OCI-LY3 (cell line): Measurements from ENCODE around the gene HK2.

Source experiments
- H2AFZ ChIP-seq: fragments of 200-600, 300-600 bp; shearing (Covaris generic); 2 replicates; pipeline ENCODE4 v1.6.0; 2014; ENCODE audit warnings: antibody characterized with exemption, low read depth, low read length
- H3K27ac ChIP-seq: fragments of 200-600, 300-600 bp; sonication (generic); 2 replicates; pipeline ENCODE4 v1.5.1; 2014; ENCODE audit warnings: mild to moderate bottlenecking, low read length, moderate library complexity, mixed read lengths
- H3K27me3 ChIP-seq: fragments of 200-600, 300-600 bp; sonication (generic); 2 replicates; pipeline ENCODE4 v1.6.1; 2014; ENCODE audit warnings: low read depth, low read length, mixed read lengths
- H3K36me3 ChIP-seq: fragments of 200-600, 300-600 bp; sonication (generic); replicated peaks from 2 replicates; pipeline ENCODE3; 2014; ENCODE audit warnings: low read depth, low read length, mixed read lengths
- H3K4me1 ChIP-seq: fragments of 300-600, 200-600 bp; sonication (generic); 2 replicates; pipeline ENCODE4 v1.6.1; 2014; ENCODE audit warnings: low read length, mixed read lengths
- H3K4me2 ChIP-seq: fragments of 200-600, 300-600 bp; sonication (generic); 2 replicates; pipeline ENCODE4 v1.6.1; 2014; ENCODE audit warnings: low read length, mixed read lengths
- H3K4me3 ChIP-seq: fragments of 300-600, 200-600 bp; sonication (generic); 2 replicates; pipeline ENCODE4 v1.5.1; 2014; ENCODE audit warnings: antibody characterized with exemption, mild to moderate bottlenecking, low read length, moderate library complexity
- H3K79me2 ChIP-seq: fragments of 300-600, 200-600 bp; shearing (Covaris generic); 2 replicates; pipeline ENCODE4 v1.6.1; 2014; ENCODE audit warnings: mild to moderate bottlenecking, low read length, mixed read lengths
- H3K9ac ChIP-seq: fragments of 300-600, 200-600 bp; shearing (Covaris generic); 2 replicates; pipeline ENCODE4 v1.6.0; 2014; ENCODE audit warnings: mild to moderate bottlenecking, low read length, moderate library complexity
- H3K9me3 ChIP-seq: fragments of 200-600, 300-600 bp; shearing (Covaris generic); 2 replicates; pipeline ENCODE4 v1.6.1; 2014; ENCODE audit warnings: low read length, mixed read lengths; ENCODE audit not compliant: insufficient read depth
- H4K20me1 ChIP-seq: fragments of 200-600, 300-600 bp; sonication (generic); 2 replicates; pipeline ENCODE4 v1.6.1; 2016; ENCODE audit warnings: low read length, mixed read lengths; ENCODE audit not compliant: insufficient read depth
- CTCF ChIP-seq: fragments of 200-600, 300-600 bp; sonication (generic); IDR thresholded peaks from 2 replicates; pipeline ENCODE4 v1.5.1; 2014; ENCODE audit warnings: antibody characterized with exemption, low read length, low read depth
- EZH2phosphoT487 ChIP-seq: fragments of 200-600 bp; shearing (Covaris generic); IDR thresholded peaks from 2 replicates; pipeline ENCODE4 v1.6.1; 2018; ENCODE audit warnings: antibody characterized with exemption, mixed run types, low read depth

The HK2 gene

DNA sequence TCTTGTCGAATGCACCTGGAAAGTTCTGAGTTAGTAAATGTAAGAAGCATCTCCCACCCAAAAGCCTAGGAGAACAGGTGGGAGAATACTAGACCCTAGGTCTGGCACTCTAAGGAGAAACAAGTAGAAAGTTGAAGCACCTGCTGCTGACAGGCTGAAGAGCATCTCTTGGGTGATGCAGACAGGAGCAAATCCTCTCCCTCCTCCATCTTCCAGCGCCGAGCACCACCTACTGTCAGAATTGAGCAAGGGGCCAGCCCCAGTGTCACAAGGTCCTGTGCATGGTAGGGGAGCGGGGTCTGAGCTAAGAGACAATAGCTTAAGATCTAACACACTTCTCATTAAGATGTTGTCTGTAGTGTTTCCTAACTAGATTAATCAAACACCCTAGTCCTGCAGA, 52.9 kb downstream of the HK2 start:
- H3K36me3 ChIP-seq = peaks cover 78% of the 10 kb centered on the region
- H4K20me1 ChIP-seq = no peaks in the 10 kb centered on the region
- TF ChIP-seq CTCF (no peak; the same call in 1 of the 2 replicates), EZH2phosphoT487 (no peak)
- H3K4me1 ChIP-seq = no peaks in the 10 kb centered on the region
- H2AFZ ChIP-seq = no peak overlapping the region
- H3K9ac ChIP-seq = no peak overlapping the region
- no peaks in the 10 kb centered on the region for H3K9me3 ChIP-seq
- no peaks in the 10 kb centered on the region for H3K79me2 ChIP-seq
- no peaks in the 10 kb centered on the region for H3K27me3 ChIP-seq
- no peak overlapping the region for H3K4me3 ChIP-seq
- no peak overlapping the region for H3K27ac ChIP-seq
- H3K4me2 ChIP-seq = no peak overlapping the region

DNA sequence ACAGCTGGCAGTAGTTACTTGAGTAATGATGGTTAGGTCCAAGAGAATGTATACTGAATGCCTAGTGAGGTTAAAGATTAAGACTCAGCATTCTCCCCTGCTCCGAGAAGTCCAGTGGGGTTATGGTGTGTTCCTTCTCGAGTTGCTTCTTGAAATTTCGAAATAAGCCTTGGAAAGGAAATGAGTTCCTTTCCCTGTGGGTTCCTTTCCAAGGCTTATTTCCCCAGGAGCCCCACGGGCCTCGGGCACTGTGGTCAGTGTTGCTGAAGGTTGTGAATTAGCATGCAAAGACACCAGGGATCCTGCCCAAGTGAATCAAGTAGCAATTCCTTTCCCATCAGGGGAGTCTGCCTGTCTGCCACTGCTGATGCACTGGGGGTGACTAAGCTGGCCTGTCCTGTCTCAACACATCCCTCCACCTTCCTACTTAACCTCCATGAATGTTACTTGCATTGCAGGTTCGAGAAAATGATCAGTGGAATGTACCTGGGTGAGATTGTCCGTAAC, 53.6 kb downstream of the HK2 start:
- no peak for TF ChIP-seq CTCF
- no peak for TF ChIP-seq EZH2phosphoT487
- Histone ChIP-seq H3K79me2 (no peaks in the 10 kb centered on the region), H3K9ac (no peak overlapping the region), H2AFZ (no peak overlapping the region), H3K4me1 (no peaks in the 10 kb centered on the region), H3K4me3 (no peak overlapping the region), H4K20me1 (no peaks in the 10 kb centered on the region), H3K27ac (no peak overlapping the region), H3K4me2 (no peak overlapping the region), H3K27me3 (no peaks in the 10 kb centered on the region), H3K9me3 (no peaks in the 10 kb centered on the region), H3K36me3 (peaks cover 75% of the 10 kb centered on the region)

- Histone ChIP-seq H3K9me3 (no peaks in the 10 kb centered on the region), H2AFZ (no peak overlapping the region), H3K79me2 (no peaks in the 10 kb centered on the region), H3K27ac (no peak overlapping the region), H3K4me2 (no peak overlapping the region), H3K36me3 (peaks cover 72% of the 10 kb centered on the region), H3K4me1 (no peaks in the 10 kb centered on the region), H4K20me1 (no peaks in the 10 kb centered on the region), H3K27me3 (no peaks in the 10 kb centered on the region), H3K9ac (no peak overlapping the region), H3K4me3 (no peak overlapping the region)
- TF ChIP-seq EZH2phosphoT487 (no peak), CTCF (no peak)
Observed at GRCh38 chr2:74887960-74888700, 54.2 kb downstream of the HK2 start.

- no peaks in the 10 kb centered on the region for H3K4me1 ChIP-seq
- H2AFZ ChIP-seq = no peak overlapping the region
- no peaks in the 10 kb centered on the region for H4K20me1 ChIP-seq
- no peak overlapping the region for H3K27ac ChIP-seq
- no peak overlapping the region for H3K4me2 ChIP-seq
- H3K9ac ChIP-seq = no peak overlapping the region
- H3K4me3 ChIP-seq = no peak overlapping the region
- H3K79me2 ChIP-seq = no peaks in the 10 kb centered on the region
- H3K9me3 ChIP-seq = no peaks in the 10 kb centered on the region
- H3K27me3 ChIP-seq = no peaks in the 10 kb centered on the region
- TF ChIP-seq EZH2phosphoT487 (no peak), CTCF (no peak)
- peaks cover 77% of the 10 kb centered on the region for H3K36me3 ChIP-seq
Observed at GRCh38 chr2:74889159-74889558, 55.2 kb downstream of the HK2 start.
